T-helper 2 cell treated with Interferon-gamma antibody and Interleukin-4, amounts not matched to agents 5 μg/mL and 100 μg/mL, for 36 hours (primary cell): ENCODE data around the gene PTPRN2.

ENCODE experiments used
- DNase-seq: peaks from one replicate; pipeline ENCODE4 v3.0.0; 2021; ENCODE audit warnings: low spot score
- H3K27ac Mint-ChIP-seq: one replicate; pipeline ENCODE4 v1.8.0; 2021; ENCODE audit warnings: mild to moderate bottlenecking, mixed read lengths
- H3K27me3 Mint-ChIP-seq: one replicate; pipeline ENCODE4 v1.8.0; 2021; ENCODE audit warnings: low read depth, mixed read lengths
- H3K36me3 Mint-ChIP-seq: one replicate; pipeline ENCODE4 v1.8.0; 2021; ENCODE audit warnings: low read depth, mixed read lengths
- H3K4me1 Mint-ChIP-seq: one replicate; pipeline ENCODE4 v1.8.0; 2021; ENCODE audit warnings: low read depth, mixed read lengths
- H3K4me3 Mint-ChIP-seq: one replicate; pipeline ENCODE4 v1.8.0; 2022; ENCODE audit warnings: mild to moderate bottlenecking, moderate library complexity, mixed read lengths
- H3K9me3 Mint-ChIP-seq: one replicate; pipeline ENCODE4 v1.8.0; 2021; ENCODE audit warnings: mixed read lengths

Gene PTPRN2

GRCh38 chr7:157792241-157793086, 795.2 kb downstream of the PTPRN2 start:
- Mint-ChIP-seq H3K27me3 (no peaks in the 10 kb centered on the region), H3K9me3 (no peaks in the 10 kb centered on the region), H3K4me1 (no peaks in the 10 kb centered on the region), H3K36me3 (no peaks in the 10 kb centered on the region), H3K27ac (no peak overlapping the region), H3K4me3 (no peak overlapping the region)
- DNase-seq = no peak

GRCh38 chr7:157791666-157792065, 796.0 kb downstream of the PTPRN2 start:
- Mint-ChIP-seq H3K9me3 (no peaks in the 10 kb centered on the region), H3K4me3 (no peak overlapping the region)

GRCh38 chr7:157791261-157791660, 796.4 kb downstream of the PTPRN2 start:
- Mint-ChIP-seq H3K27ac (no peak overlapping the region), H3K27me3 (no peaks in the 10 kb centered on the region), H3K36me3 (no peaks in the 10 kb centered on the region), H3K4me1 (no peaks in the 10 kb centered on the region), H3K4me3 (no peak overlapping the region), H3K9me3 (no peaks in the 10 kb centered on the region)
- no peak for DNase-seq

More at GRCh38 chr7:157791666-157792065, 796.0 kb downstream of the PTPRN2 start:
- no peak overlapping the region for H3K27ac Mint-ChIP-seq
- H3K27me3 Mint-ChIP-seq = no peaks in the 10 kb centered on the region
- no peaks in the 10 kb centered on the region for H3K4me1 Mint-ChIP-seq
- DNase-seq = no peak
- H3K36me3 Mint-ChIP-seq = no peaks in the 10 kb centered on the region

GRCh38 chr7:157789942-157790341, 797.7 kb downstream of the PTPRN2 start:
- no peaks in the 10 kb centered on the region for H3K27me3 Mint-ChIP-seq
- H3K4me3 Mint-ChIP-seq = no peak overlapping the region
- H3K36me3 Mint-ChIP-seq = no peaks in the 10 kb centered on the region
- H3K4me1 Mint-ChIP-seq = no peaks in the 10 kb centered on the region
- no peak for DNase-seq
- no peaks in the 10 kb centered on the region for H3K9me3 Mint-ChIP-seq
- no peak overlapping the region for H3K27ac Mint-ChIP-seq

- Mint-ChIP-seq H3K36me3 (no peaks in the 10 kb centered on the region), H3K4me1 (no peaks in the 10 kb centered on the region), H3K27me3 (no peaks in the 10 kb centered on the region), H3K9me3 (no peaks in the 10 kb centered on the region), H3K4me3 (no peak overlapping the region), H3K27ac (no peak overlapping the region)
- no peak for DNase-seq
These were observed 798.5 kb downstream of the PTPRN2 start for GRCh38 chr7:157789094-157789493.

- no peak overlapping the region for H3K27ac Mint-ChIP-seq
- H3K27me3 Mint-ChIP-seq = no peaks in the 10 kb centered on the region
- H3K4me3 Mint-ChIP-seq = no peak overlapping the region
- H3K4me1 Mint-ChIP-seq = no peaks in the 10 kb centered on the region
- H3K36me3 Mint-ChIP-seq = no peaks in the 10 kb centered on the region
- no peak for DNase-seq
- no peaks in the 10 kb centered on the region for H3K9me3 Mint-ChIP-seq
These were observed 799.0 kb downstream of the PTPRN2 start for GRCh38 chr7:157788573-157788972.

- H3K4me1 Mint-ChIP-seq = no peaks in the 10 kb centered on the region
- H3K27ac Mint-ChIP-seq = no peak overlapping the region
- H3K4me3 Mint-ChIP-seq = no peak overlapping the region
- H3K27me3 Mint-ChIP-seq = no peaks in the 10 kb centered on the region
- no peak for DNase-seq
- H3K36me3 Mint-ChIP-seq = no peaks in the 10 kb centered on the region
- H3K9me3 Mint-ChIP-seq = no peaks in the 10 kb centered on the region
These were observed 800.3 kb downstream of the PTPRN2 start for GRCh38 chr7:157787275-157787701.

GRCh38 chr7:157786375-157787274, 801.0 kb downstream of the PTPRN2 start:
- H3K4me3 Mint-ChIP-seq = no peak overlapping the region
- H3K36me3 Mint-ChIP-seq = no peaks in the 10 kb centered on the region
- no peaks in the 10 kb centered on the region for H3K9me3 Mint-ChIP-seq
- no peaks in the 10 kb centered on the region for H3K27me3 Mint-ChIP-seq
- no peak for DNase-seq
- no peaks in the 10 kb centered on the region for H3K4me1 Mint-ChIP-seq
- H3K27ac Mint-ChIP-seq = no peak overlapping the region

- H3K4me1 Mint-ChIP-seq = no peaks in the 10 kb centered on the region
- H3K27ac Mint-ChIP-seq = no peak overlapping the region
- no peaks in the 10 kb centered on the region for H3K27me3 Mint-ChIP-seq
- no peaks in the 10 kb centered on the region for H3K36me3 Mint-ChIP-seq
- no peaks in the 10 kb centered on the region for H3K9me3 Mint-ChIP-seq
- no peak overlapping the region for H3K4me3 Mint-ChIP-seq
- DNase-seq = no peak
These were observed 802.0 kb downstream of the PTPRN2 start for GRCh38 chr7:157785486-157786186.

GRCh38 chr7:157784979-157785441, 802.6 kb downstream of the PTPRN2 start:
- H3K27me3 Mint-ChIP-seq = no peaks in the 10 kb centered on the region
- no peak overlapping the region for H3K4me3 Mint-ChIP-seq
- H3K4me1 Mint-ChIP-seq = no peaks in the 10 kb centered on the region
- no peaks in the 10 kb centered on the region for H3K36me3 Mint-ChIP-seq
- DNase-seq = no peak
- H3K9me3 Mint-ChIP-seq = no peaks in the 10 kb centered on the region
- no peak overlapping the region for H3K27ac Mint-ChIP-seq

- Mint-ChIP-seq H3K4me3 (no peak overlapping the region), H3K9me3 (no peaks in the 10 kb centered on the region), H3K4me1 (no peaks in the 10 kb centered on the region), H3K36me3 (no peaks in the 10 kb centered on the region), H3K27me3 (no peaks in the 10 kb centered on the region), H3K27ac (no peak overlapping the region)
- no peak for DNase-seq
These were observed 803.4 kb downstream of the PTPRN2 start for GRCh38 chr7:157784041-157784835.

- Mint-ChIP-seq H3K27ac (no peak overlapping the region), H3K9me3 (no peaks in the 10 kb centered on the region), H3K4me3 (no peak overlapping the region), H3K36me3 (no peaks in the 10 kb centered on the region), H3K4me1 (no peaks in the 10 kb centered on the region), H3K27me3 (peaks cover under 1% of the 10 kb centered on the region)
- DNase-seq = no peak
These were observed 805.6 kb downstream of the PTPRN2 start for GRCh38 chr7:157782041-157782440.

GRCh38 chr7:157780721-157781120, 806.9 kb downstream of the PTPRN2 start:
- DNase-seq = no peak
- Mint-ChIP-seq H3K9me3 (no peaks in the 10 kb centered on the region), H3K36me3 (no peaks in the 10 kb centered on the region), H3K4me3 (no peak overlapping the region), H3K27me3 (peaks cover 4% of the 10 kb centered on the region), H3K27ac (no peak overlapping the region), H3K4me1 (no peaks in the 10 kb centered on the region)
